ENCODE data around the gene DISC1. TPM values are rescaled to one million over a fixed set of nuclear protein-coding genes. Genes with fewer than 3 reads are reported as not detected.
"Not testable (repeated sequence)": the region's sequence is repeated elsewhere in the genome, so short reads cannot be mapped to it uniquely, and the experiment has no call there.

The DISC1 gene
- total RNA-seq, 2 experiments from 2014 or later, result 1.7 to 2.0 TPM

DNA sequence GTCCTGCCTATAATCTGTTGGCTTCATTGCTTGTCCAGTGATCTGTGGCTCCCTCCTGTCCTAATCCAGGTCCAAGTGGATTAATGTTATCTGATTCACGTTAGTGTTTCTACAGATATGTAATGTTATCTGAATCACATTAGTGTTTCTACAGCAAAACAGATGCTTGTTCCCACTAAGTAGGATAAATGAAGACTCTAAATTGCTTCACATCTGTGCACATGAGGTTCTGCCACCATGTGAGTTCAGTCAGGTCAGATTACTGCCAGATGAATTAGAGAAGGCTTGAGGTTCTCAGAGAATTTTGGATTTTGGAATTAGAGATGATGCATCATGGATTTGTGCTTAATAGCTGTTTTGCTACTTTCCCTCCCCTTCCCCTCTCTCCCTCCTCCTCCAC, 13.2 kb downstream of the DISC1 start:
- H3K9me3 Mint-ChIP-seq, result peaks cover 4% of the 10 kb centered on the region
- no peak overlapping the region for H3K4me3 Mint-ChIP-seq
- no peak for DNase-seq
- no peak overlapping the region for H3K27ac Mint-ChIP-seq
- no peaks in the 10 kb centered on the region for H3K27me3 Mint-ChIP-seq
- H3K4me1 Mint-ChIP-seq, result peaks cover 18% of the 10 kb centered on the region
- H3K36me3 Mint-ChIP-seq, result peaks cover 4% of the 10 kb centered on the region

GRCh38 chr1:231641444-231641843, 14.9 kb downstream of the DISC1 start:
- H3K4me1 Mint-ChIP-seq, result peaks cover 18% of the 10 kb centered on the region
- H3K4me3 Mint-ChIP-seq, DNase-seq, H3K9me3 Mint-ChIP-seq, H3K27ac Mint-ChIP-seq, H3K27me3 Mint-ChIP-seq, H3K36me3 Mint-ChIP-seq: not testable (repeated sequence)

DNA sequence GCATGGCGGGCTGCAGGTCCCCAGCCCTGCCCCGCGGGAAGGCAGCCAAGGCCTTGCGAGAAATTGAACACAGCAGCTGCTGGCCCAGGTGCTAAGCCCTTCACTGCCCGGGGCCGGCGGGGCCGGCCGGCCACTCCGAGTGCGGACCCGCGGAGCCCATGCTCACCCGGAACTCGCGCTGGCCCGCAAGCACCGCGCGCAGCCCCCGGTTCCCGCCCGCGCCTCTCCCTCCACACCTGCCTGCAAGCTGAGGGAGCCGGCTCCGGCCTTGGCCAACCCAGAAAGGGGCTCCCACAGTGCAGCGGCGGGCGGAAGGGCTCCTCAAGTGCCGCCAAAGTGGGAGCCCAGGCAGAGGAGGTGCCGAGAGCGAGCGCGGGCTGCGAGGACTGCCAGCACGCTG, 15.5 kb downstream of the DISC1 start:
- H3K4me1 Mint-ChIP-seq, result peaks cover 18% of the 10 kb centered on the region
- H3K27ac Mint-ChIP-seq, H3K4me3 Mint-ChIP-seq, H3K27me3 Mint-ChIP-seq, DNase-seq, H3K36me3 Mint-ChIP-seq, H3K9me3 Mint-ChIP-seq: not testable (repeated sequence)

DNA sequence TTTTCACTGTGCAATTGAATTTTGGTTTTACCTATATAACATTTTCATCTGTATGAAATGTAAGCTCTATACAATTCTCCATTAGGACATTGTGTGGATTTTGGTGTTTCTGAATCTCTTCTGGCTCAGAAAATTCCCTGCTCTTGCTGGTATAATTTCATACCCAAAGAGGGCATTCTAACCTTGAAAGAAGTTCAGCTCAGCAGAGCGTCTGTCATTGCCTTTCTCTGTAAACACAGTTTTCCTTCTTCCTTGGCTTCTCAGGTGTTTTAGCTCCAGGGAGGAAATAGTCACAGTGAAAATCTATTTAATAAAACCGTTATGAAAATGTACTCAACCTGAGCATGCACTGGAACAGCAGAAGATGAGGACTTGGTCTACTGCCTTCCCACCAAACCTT, 16.0 kb downstream of the DISC1 start:
- no peak overlapping the region for H3K27ac Mint-ChIP-seq
- no peak overlapping the region for H3K4me3 Mint-ChIP-seq
- H3K4me1 Mint-ChIP-seq, result peaks cover 15% of the 10 kb centered on the region
- peaks cover 6% of the 10 kb centered on the region for H3K36me3 Mint-ChIP-seq
- no peaks in the 10 kb centered on the region for H3K27me3 Mint-ChIP-seq
- H3K9me3 Mint-ChIP-seq, result peaks cover 8% of the 10 kb centered on the region
- no peak for DNase-seq

DNA sequence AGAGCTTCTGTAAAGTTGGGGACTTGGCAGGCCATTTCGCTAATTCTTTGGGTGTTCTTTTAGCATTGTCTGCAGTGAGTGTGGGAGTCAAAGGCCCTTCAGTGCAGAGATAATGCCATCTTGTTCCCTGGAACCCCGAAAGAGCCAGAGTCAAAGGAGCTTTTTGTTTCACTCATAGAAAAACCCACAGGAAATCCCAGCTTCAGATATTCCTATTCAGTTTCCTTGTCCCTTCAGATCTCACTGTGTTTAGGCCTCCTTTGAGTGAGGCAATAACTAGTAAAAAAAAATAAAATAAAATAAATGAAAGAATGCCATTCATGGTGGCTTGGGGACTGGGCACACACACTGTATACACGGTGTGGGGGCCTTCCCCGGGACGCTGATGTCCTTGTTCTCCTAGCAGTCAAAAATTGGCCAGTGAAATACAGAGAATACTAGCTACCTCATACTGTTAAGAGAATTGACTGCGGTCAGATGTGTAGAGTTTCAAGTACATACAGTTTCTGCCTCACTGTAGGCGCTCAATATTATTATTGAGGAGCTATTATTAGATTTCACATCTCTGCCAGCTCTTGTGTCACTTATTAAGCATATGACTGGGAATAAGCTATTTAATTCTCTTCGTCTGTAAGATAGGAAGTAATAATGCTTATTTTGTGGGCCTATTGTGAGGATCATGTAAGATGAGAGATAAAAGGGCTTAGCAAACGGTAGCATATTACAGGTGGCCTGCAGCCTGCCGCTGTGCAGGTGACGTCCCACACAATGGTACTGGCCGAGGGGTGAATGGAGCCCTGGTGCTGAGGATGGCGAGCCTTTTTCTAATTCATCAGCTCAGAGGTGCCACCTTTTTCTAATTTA, 16.7 kb downstream of the DISC1 start:
- no peaks in the 10 kb centered on the region for H3K27me3 Mint-ChIP-seq
- peaks cover 14% of the 10 kb centered on the region for H3K9me3 Mint-ChIP-seq
- peaks cover 11% of the 10 kb centered on the region for H3K4me1 Mint-ChIP-seq
- peaks cover 6% of the 10 kb centered on the region for H3K36me3 Mint-ChIP-seq
- H3K4me3 Mint-ChIP-seq, result no peak overlapping the region
- no peak for DNase-seq
- H3K27ac Mint-ChIP-seq, result no peak overlapping the region

GRCh38 chr1:231643935-231644237, 17.3 kb downstream of the DISC1 start:
- peaks cover 7% of the 10 kb centered on the region for H3K36me3 Mint-ChIP-seq
- no peak overlapping the region for H3K27ac Mint-ChIP-seq
- no peak for DNase-seq

DNA sequence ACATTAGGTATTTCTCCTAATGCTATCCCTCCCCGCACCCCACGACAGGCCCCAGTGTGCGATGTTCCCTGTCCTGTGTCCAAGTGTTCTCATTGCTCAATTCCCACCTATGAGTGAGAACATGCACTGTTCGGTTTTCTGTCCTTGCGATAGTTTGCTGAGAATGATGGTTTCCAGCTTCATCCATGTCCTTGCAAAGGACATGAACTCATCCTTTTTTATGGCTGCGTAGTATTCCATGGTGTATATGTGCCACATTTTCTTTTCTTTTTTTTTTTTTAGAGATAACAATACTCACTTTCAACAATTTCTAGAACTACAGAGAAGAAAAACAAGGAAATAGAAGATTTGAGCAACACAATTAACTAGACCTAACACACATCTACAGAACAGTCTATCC, 19.0 kb downstream of the DISC1 start:
- H3K27me3 Mint-ChIP-seq, DNase-seq, H3K27ac Mint-ChIP-seq, H3K4me3 Mint-ChIP-seq: not testable (repeated sequence)
- Mint-ChIP-seq H3K9me3 (peaks cover 25% of the 10 kb centered on the region), H3K36me3 (peaks cover 12% of the 10 kb centered on the region), H3K4me1 (peaks cover 12% of the 10 kb centered on the region)

More at GRCh38 chr1:231643935-231644237, 17.3 kb downstream of the DISC1 start:
- Mint-ChIP-seq H3K27me3 (no peaks in the 10 kb centered on the region), H3K4me1 (peaks cover 6% of the 10 kb centered on the region), H3K4me3 (no peak overlapping the region), H3K9me3 (peaks cover 14% of the 10 kb centered on the region)

- Mint-ChIP-seq H3K36me3 (peaks cover 12% of the 10 kb centered on the region), H3K4me1 (peaks cover 10% of the 10 kb centered on the region), H3K9me3 (peaks cover 26% of the 10 kb centered on the region)
- not testable (repeated sequence) for DNase-seq, H3K4me3 Mint-ChIP-seq, H3K27ac Mint-ChIP-seq, H3K27me3 Mint-ChIP-seq
These were observed 19.6 kb downstream of the DISC1 start for GRCh38 chr1:231646165-231646564.

DNA sequence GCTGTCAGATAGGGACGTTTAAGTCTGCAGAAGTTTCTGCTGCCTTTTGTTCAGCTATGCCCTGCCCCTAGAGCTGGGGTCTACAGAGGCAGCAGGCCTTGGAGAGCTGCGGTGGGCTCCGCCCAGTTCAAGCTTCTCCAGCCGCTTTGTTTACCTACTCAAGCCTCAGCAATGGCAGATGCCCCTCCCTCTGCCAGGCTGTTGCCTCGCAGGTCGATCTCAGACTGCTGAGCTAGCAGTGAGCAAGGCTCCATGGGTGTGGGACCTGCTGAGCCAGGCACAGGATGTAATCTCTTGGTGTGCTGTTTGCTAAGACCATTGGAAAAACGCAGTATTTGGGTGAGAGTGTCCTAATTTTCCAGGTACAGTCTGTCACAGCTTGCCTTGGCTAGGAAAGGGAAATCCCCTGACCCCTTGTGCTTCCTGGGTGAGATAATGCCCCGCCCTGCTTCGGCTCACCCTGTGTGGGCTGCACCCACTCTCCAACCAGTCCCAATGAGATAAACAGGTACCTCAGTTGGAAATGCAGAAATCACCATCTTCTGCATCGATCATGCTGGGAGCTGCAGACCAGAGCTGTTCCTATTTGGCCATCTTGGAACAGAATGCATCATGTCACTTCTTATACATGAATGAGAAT, 25.2 kb downstream of the DISC1 start:
- not testable (repeated sequence) for H3K27me3 Mint-ChIP-seq, H3K27ac Mint-ChIP-seq, DNase-seq, H3K4me3 Mint-ChIP-seq
- H3K9me3 Mint-ChIP-seq, result peaks cover 21% of the 10 kb centered on the region
- peaks cover 13% of the 10 kb centered on the region for H3K4me1 Mint-ChIP-seq
- peaks cover 18% of the 10 kb centered on the region for H3K36me3 Mint-ChIP-seq

DNA sequence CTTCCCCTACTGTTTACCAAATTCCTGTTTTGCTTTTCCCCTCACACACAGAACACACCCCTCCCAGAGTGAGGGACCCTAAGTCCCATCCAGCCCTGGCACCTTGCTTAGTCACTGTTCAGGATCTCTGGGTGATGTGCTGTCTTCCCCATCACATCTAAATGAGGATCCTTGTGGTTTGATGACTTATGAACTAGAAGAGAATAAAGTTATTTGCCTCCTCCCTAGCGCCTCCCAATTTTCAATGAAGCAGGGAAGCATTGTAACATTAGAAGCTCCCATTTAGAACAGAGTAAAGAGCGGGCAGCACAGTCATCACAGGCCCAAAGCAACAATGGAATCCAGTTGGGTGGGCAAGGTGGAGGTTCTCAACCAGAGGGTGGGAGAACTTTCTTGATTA, 27.0 kb downstream of the DISC1 start:
- peaks cover 18% of the 10 kb centered on the region for H3K4me1 Mint-ChIP-seq
- peaks cover 24% of the 10 kb centered on the region for H3K9me3 Mint-ChIP-seq
- H3K27ac Mint-ChIP-seq, result no peak overlapping the region
- no peaks in the 10 kb centered on the region for H3K27me3 Mint-ChIP-seq
- no peak overlapping the region for H3K4me3 Mint-ChIP-seq
- no peak for DNase-seq
- H3K36me3 Mint-ChIP-seq, result peaks cover 15% of the 10 kb centered on the region

- no peak overlapping the region for H3K4me3 Mint-ChIP-seq
- H3K27ac Mint-ChIP-seq, result no peak overlapping the region
These were observed 30.2 kb downstream of the DISC1 start for GRCh38 chr1:231656741-231657140.

GRCh38 chr1:231658223-231658622, 31.6 kb downstream of the DISC1 start:
- peaks cover 31% of the 10 kb centered on the region for H3K9me3 Mint-ChIP-seq
- H3K4me1 Mint-ChIP-seq, result peaks cover 21% of the 10 kb centered on the region
- peaks cover 34% of the 10 kb centered on the region for H3K36me3 Mint-ChIP-seq
- not testable (repeated sequence) for DNase-seq, H3K27me3 Mint-ChIP-seq, H3K4me3 Mint-ChIP-seq, H3K27ac Mint-ChIP-seq

More at GRCh38 chr1:231656741-231657140, 30.2 kb downstream of the DISC1 start:
- H3K4me1 Mint-ChIP-seq, result peaks cover 23% of the 10 kb centered on the region
- peaks cover 26% of the 10 kb centered on the region for H3K9me3 Mint-ChIP-seq
- DNase-seq, result no peak
- no peaks in the 10 kb centered on the region for H3K27me3 Mint-ChIP-seq
- peaks cover 31% of the 10 kb centered on the region for H3K36me3 Mint-ChIP-seq

GRCh38 chr1:231660198-231660597, 33.6 kb downstream of the DISC1 start:
- peaks cover 36% of the 10 kb centered on the region for H3K36me3 Mint-ChIP-seq
- no peak for DNase-seq
- H3K4me3 Mint-ChIP-seq, result no peak overlapping the region
- peaks cover 40% of the 10 kb centered on the region for H3K9me3 Mint-ChIP-seq
- peaks cover 21% of the 10 kb centered on the region for H3K4me1 Mint-ChIP-seq
- H3K27ac Mint-ChIP-seq, result no peak overlapping the region
- H3K27me3 Mint-ChIP-seq, result no peaks in the 10 kb centered on the region

- no peak overlapping the region for H3K4me3 Mint-ChIP-seq
- no peak overlapping the region for H3K27ac Mint-ChIP-seq
- peaks cover 34% of the 10 kb centered on the region for H3K36me3 Mint-ChIP-seq
- H3K9me3 Mint-ChIP-seq, result peaks cover 27% of the 10 kb centered on the region
- no peaks in the 10 kb centered on the region for H3K27me3 Mint-ChIP-seq
- H3K4me1 Mint-ChIP-seq, result peaks cover 20% of the 10 kb centered on the region
- DNase-seq, result no peak
These were observed 36.7 kb downstream of the DISC1 start for GRCh38 chr1:231663211-231663792.

- no peak overlapping the region for H3K4me3 Mint-ChIP-seq
- no peak overlapping the region for H3K27ac Mint-ChIP-seq
- no peaks in the 10 kb centered on the region for H3K27me3 Mint-ChIP-seq
- peaks cover 34% of the 10 kb centered on the region for H3K9me3 Mint-ChIP-seq
- DNase-seq, result no peak
- H3K4me1 Mint-ChIP-seq, result peaks cover 7% of the 10 kb centered on the region
- H3K36me3 Mint-ChIP-seq, result peaks cover 33% of the 10 kb centered on the region
These were observed 38.5 kb downstream of the DISC1 start for GRCh38 chr1:231665101-231665500.
